ENCODE results near the gene LAPTM4A. TPM values are rescaled to one million over a fixed set of nuclear protein-coding genes. Genes with fewer than 3 reads are reported as not detected.

LAPTM4A gene
- total RNA-seq, 1 experiment from 2014 or later, result 125 TPM

GRCh38 chr2:20005067-20005627 lies 46.3 kb downstream of the LAPTM4A start:
- Histone ChIP-seq H4K20me1 (ENCODE audit: insufficient read depth) (no peaks in the 10 kb centered on the region), H3K4me1 (replicated peaks; ENCODE audit: insufficient read depth) (no peaks in the 10 kb centered on the region), H3K4me3 (no peak overlapping the region), H3K79me2 (ENCODE audit: low read depth) (no peaks in the 10 kb centered on the region), H3K9me3 (ENCODE audit: insufficient read depth, low read depth) (no peaks in the 10 kb centered on the region), H3K27me3 (ENCODE audit: insufficient read depth, low read depth) (no peaks in the 10 kb centered on the region), H3F3A (ENCODE audit: insufficient read depth, low read depth) (no peaks in the 10 kb centered on the region), H3K36me3 (ENCODE audit: low read depth) (no peaks in the 10 kb centered on the region), H3K27ac (no peak overlapping the region), H2AFZ (no peak overlapping the region), H3K4me2 (no peak overlapping the region), H3K9me2 (ENCODE audit: insufficient read depth) (no peaks in the 10 kb centered on the region)
- ChIA-PET CTCF (no interaction called here), POLR2A (ENCODE audit: unreplicated experiment) (no interaction called here)
- no TSS peak for BruUV-seq (replicated peaks)
- intact Hi-C loops (cut with micrococcal nuclease; ENCODE audit: unreplicated experiment), result no loop called here
- DNase-seq, result no peak
- TF ChIP-seq, protein P1, sequence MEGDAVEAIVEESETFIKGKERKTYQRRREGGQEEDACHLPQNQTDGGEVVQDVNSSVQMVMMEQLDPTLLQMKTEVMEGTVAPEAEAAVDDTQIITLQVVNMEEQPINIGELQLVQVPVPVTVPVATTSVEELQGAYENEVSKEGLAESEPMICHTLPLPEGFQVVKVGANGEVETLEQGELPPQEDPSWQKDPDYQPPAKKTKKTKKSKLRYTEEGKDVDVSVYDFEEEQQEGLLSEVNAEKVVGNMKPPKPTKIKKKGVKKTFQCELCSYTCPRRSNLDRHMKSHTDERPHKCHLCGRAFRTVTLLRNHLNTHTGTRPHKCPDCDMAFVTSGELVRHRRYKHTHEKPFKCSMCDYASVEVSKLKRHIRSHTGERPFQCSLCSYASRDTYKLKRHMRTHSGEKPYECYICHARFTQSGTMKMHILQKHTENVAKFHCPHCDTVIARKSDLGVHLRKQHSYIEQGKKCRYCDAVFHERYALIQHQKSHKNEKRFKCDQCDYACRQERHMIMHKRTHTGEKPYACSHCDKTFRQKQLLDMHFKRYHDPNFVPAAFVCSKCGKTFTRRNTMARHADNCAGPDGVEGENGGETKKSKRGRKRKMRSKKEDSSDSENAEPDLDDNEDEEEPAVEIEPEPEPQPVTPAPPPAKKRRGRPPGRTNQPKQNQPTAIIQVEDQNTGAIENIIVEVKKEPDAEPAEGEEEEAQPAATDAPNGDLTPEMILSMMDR (conservative IDR thresholded peaks at IDR 0.05), result no peak
- no peak for TF ChIP-seq EZH2 (IDR thresholded peaks at IDR 0.05; ENCODE audit: low read depth)

- intact Hi-C loops (cut with micrococcal nuclease; ENCODE audit: unreplicated experiment), result no loop called here
- no peaks in the 10 kb centered on the region for H4K20me1 ChIP-seq (ENCODE audit: insufficient read depth)
- TF ChIP-seq EZH2 (IDR thresholded peaks at IDR 0.05; ENCODE audit: low read depth), result no peak
- TF ChIP-seq, protein P1 (conservative IDR thresholded peaks at IDR 0.05), result no peak
- H3K27me3 ChIP-seq (ENCODE audit: insufficient read depth, low read depth), result no peaks in the 10 kb centered on the region
- H3F3A ChIP-seq (ENCODE audit: insufficient read depth, low read depth), result no peaks in the 10 kb centered on the region
- no peak overlapping the region for H3K4me3 ChIP-seq
- H3K9me2 ChIP-seq (ENCODE audit: insufficient read depth), result no peaks in the 10 kb centered on the region
- ChIA-PET CTCF (interaction anchor here (0.6 to 0.7 kb wide), 2 partner anchors 10 to 50 kb away, joined by 3 to 4 read pairs; partner anchors contain the start of gene LAPTM4A), POLR2A (ENCODE audit: unreplicated experiment) (no interaction called here)
- H2AFZ ChIP-seq, result no peak overlapping the region
- no peaks in the 10 kb centered on the region for H3K4me1 ChIP-seq (replicated peaks; ENCODE audit: insufficient read depth)
- H3K36me3 ChIP-seq (ENCODE audit: low read depth), result no peaks in the 10 kb centered on the region
- no peaks in the 10 kb centered on the region for H3K9me3 ChIP-seq (ENCODE audit: insufficient read depth, low read depth)
- no peaks in the 10 kb centered on the region for H3K79me2 ChIP-seq (ENCODE audit: low read depth)
- H3K4me2 ChIP-seq, result no peak overlapping the region
- no TSS peak for BruUV-seq (replicated peaks)
- DNase-seq, result no peak
- H3K27ac ChIP-seq, result no peak overlapping the region
These were observed 50.0 kb downstream of the LAPTM4A start for GRCh38 chr2:20001361-20001863.

GRCh38 chr2:19993731-19994130 lies 57.7 kb downstream of the LAPTM4A start:
- ChIA-PET CTCF (no interaction called here), POLR2A (ENCODE audit: unreplicated experiment) (no interaction called here)
- Histone ChIP-seq H3F3A (ENCODE audit: insufficient read depth, low read depth) (0 out of 2 replicates have a peak, but pooled peaks cover 4% of the 10 kb centered on the region), H3K79me2 (ENCODE audit: low read depth) (no peaks in the 10 kb centered on the region; the same call in 1 of the 2 replicates), H3K27me3 (ENCODE audit: insufficient read depth, low read depth) (no peaks in the 10 kb centered on the region), H3K4me1 (replicated peaks; ENCODE audit: insufficient read depth) (peaks cover 14% of the 10 kb centered on the region), H3K27ac (no peak overlapping the region), H3K4me3 (no peak overlapping the region), H3K9me3 (ENCODE audit: insufficient read depth, low read depth) (no peaks in the 10 kb centered on the region), H3K4me2 (no peak overlapping the region), H2AFZ (no peak overlapping the region), H3K9me2 (ENCODE audit: insufficient read depth) (no peaks in the 10 kb centered on the region), H3K36me3 (ENCODE audit: low read depth) (no peaks in the 10 kb centered on the region), H4K20me1 (ENCODE audit: insufficient read depth) (no peaks in the 10 kb centered on the region)
- TF ChIP-seq EZH2 (IDR thresholded peaks at IDR 0.05; ENCODE audit: low read depth), result no peak
- TF ChIP-seq, protein P1 (conservative IDR thresholded peaks at IDR 0.05), result no peak
- intact Hi-C loops (cut with micrococcal nuclease; ENCODE audit: unreplicated experiment), result no loop called here
- DNase-seq, result no peak
- no TSS peak for BruUV-seq (replicated peaks)

Data from PC-9 (cell line).